ENCODE data around the gene MAPKAPK3.
A peak's percentile ranks its signal among the peaks of the same experiment; 100 is the strongest.

Gene MAPKAPK3

DNA sequence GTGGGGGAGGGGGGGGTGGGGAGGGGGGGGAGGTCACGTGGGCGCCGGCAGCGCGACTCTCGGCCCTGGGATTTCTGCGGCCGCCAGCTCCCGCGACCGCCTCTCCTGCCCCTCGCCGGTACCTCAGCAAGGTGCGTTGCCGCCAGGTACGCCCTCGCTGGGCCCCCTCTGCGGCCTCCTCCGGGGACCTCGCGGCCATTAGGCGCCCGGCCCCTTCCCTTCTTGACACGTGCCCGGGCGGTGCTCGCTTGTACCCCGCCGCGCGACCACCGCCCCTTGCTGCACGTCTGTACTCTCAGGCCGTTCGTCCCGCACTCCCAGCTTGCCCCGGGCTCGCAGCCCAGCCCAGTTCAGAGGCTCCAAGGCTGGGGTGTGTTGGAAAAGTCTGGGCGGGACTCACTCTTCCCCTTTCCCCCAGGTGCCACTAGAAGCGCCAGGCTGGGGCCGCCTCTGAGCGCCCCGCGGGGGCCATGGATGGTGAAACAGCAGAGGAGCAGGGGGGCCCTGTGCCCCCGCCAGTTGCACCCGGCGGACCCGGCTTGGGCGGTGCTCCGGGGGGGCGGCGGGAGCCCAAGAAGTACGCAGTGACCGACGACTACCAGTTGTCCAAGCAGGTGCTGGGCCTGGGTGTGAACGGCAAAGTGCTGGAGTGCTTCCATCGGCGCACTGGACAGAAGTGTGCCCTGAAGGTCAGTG is at the start of gene MAPKAPK3:
MAPKAPK3 (plus strand) TSS at position 56 of the 696 bp plus-strand sequence; CDS start at position 471, 415 bp downstream.
- DNase-seq (ENCODE audit: low read depth) = no peak

DNA sequence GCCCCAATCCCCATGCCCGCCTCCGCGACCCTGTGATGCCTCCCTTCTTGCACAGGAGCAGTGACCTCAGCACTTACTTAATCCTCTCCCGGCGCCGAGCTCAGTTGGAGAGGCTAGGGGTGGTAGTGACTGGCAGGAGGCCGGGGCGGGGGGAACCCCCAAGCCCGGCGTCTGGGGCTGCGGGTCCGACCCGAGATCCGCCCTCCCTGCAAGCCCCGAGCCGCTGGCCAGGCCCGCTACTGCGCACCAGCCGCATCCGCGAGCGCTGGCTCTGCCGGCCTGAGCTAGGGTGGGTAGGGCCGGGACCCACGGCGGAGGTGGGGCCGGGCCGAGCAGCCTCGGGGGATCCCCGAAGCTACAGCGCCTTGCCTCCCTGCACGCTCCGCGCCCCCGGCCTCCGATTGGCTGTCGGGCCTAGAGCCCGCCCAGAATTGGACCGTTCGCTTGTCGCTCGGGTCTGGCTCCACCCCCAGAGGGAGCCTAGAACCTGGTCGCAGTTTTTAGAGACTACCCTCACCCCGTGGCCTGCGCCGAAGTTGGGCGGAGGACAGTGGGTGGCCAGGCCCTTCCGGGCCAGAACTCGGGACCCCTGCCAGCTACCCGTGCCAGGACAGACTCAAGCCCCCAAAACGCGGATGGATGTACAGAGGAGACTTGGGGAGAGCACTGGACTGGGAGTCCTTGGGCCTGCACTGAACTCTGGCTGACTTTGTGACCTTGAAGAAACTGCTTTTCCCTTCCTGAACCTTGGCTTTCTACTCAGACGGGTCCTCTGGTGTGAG is 49.4 kb upstream of the MAPKAPK3 start, which contains the start of gene C3orf18:
C3orf18 (minus strand) TSS at position 362 of the 782 bp plus-strand sequence. CDS start 2,048 bp downstream, outside the sequence.
- peak; percentile 94 for DNase-seq (ENCODE audit: low read depth)

DNA sequence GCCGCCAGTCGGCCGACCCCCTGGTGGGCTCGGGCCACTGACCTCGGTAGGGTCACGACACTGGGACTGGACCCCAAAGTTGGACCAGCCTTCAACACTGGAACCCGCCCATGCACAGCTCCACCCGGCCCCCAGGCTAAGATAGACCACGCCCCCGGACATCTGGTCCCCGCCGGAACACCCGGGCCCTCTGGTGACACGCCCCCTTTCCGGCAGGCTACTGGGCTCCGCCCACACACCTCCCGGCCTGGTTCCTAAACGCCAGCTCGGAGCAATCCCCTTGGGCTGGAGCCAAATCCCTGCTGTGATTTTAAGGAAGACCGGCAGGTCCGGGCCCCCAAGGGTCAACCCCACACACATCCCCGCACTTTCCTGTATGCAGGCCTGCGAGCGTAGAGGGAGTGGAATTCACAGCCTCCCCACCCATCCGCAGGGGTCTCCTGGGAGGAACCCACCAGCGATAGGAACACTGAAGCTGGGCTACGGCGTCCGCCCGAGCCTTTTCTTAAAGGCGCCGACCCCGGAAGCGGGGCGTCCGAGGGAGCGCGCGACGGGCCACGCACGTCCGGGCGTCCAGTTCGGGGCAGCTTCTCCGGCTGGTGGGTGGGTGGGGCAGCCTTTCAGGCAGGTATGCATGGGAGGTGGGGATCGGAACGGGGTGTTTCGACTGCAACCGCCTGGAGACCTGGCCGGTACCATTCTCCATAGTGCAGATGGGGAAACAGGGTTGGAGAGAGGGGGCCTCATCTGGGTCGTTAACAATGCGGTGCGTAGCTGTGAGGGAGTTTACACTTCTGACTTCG is 47.8 kb upstream of the MAPKAPK3 start, which contains the start of gene HEMK1:
HEMK1 (plus strand) TSS at position 576 of the 803 bp plus-strand sequence. CDS start 1,583 bp downstream, outside the sequence.
- peak; percentile 89 for DNase-seq (ENCODE audit: low read depth)

DNA sequence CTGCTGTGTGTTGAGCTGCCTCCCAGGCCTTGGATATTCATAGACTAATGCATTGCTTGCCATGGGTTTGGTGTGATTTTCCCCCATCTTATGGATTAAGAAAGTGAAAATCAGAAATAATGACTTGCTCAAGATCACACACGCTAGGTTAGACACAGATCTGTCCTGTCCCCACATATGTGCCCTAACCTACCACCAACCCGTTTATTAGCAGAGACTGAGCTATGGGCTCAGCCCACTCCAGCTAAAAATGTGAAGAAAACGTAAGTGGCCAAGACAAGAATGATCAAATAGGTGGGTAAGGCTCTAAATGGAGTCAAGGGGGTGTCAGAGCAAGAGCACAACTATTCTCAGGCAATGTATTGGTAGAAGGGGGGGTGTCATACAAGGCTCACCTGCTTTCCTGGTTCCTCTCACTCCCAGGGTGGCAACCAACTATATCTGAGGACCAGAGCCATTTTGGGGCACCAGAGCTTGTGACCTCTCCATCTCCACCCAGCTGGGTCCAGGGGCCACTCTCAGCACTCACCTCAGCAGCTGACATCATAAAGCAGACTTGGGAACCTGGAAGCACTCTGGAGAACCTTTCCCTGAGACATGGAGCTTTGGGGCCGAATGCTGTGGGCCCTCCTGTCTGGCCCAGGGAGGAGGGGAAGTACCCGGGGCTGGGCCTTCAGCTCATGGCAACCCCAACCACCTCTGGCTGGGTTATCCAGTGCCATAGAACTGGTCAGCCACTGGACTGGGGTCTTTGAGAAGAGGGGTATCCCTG is 46.3 kb upstream of the MAPKAPK3 start:
- no peak for DNase-seq (ENCODE audit: low read depth)

DNA sequence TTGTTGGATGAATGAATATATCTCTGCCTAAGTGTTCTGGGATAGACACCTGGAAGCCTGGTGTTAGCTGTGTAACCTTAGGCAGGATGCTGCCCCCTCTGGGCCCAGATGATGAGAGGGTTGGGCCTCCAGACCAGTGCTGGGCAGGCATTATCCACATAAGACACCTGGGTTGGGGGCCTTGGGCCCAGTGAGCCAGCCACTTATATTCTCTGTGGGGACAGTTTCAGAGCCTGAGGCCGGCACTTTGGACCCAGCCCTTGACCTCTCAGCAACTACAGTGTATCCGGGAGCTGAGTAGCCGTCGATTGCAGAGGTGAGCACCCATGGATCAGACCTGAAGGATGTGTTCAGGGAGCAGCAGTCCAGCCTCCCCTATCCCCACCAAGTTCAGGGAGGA is 45.5 kb upstream of the MAPKAPK3 start:
- no peak for DNase-seq (ENCODE audit: low read depth)

DNA sequence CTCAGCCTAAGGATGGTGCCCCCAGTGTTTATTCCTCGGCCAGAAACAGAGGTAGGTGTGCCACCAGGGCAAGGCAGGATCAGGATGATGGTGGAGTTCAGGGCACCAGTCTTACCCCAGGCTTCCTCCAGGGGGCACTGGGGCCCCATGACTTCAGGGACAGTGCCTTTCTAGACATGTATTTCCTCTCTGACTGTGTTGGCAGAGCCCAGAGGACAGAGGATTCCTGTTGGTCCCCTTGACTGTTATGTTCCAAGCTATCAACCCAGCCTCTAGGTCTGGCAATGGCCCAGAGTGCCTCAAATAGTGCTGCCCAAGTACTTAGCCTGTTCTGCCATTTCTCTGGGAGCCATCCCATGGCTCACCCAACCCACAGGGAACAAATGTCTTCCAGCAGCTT is 44.8 kb upstream of the MAPKAPK3 start:
- DNase-seq (ENCODE audit: low read depth) = peak; percentile 79

DNA sequence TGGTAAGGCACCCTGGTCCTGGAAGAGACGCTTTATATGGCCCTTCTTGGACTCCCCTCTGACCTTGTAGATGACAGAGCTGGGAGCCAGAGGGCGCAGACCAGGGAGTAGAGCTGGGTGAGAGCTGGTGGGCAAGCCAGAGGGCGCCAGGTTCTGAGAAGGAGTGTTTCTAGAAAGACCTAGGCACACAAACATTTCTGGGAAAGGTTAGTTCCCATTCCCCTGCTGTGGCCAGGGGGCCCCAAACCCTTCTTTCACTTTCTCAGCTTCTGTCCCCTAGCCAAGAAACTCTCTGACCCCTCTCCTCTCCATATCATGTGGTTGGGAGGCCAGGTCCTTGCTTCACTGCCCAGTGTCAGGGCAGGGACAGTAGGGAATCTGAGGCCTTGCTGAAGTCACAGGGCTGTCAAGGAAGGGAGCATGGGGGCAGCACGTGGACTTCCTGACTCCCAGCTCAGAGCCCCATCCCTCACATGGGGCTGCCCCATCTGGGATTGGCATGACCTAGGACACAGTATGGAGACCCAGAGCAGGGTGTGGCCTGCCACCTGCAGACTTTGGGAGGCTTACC is 44.1 kb upstream of the MAPKAPK3 start:
- no peak for DNase-seq (ENCODE audit: low read depth)

DNA sequence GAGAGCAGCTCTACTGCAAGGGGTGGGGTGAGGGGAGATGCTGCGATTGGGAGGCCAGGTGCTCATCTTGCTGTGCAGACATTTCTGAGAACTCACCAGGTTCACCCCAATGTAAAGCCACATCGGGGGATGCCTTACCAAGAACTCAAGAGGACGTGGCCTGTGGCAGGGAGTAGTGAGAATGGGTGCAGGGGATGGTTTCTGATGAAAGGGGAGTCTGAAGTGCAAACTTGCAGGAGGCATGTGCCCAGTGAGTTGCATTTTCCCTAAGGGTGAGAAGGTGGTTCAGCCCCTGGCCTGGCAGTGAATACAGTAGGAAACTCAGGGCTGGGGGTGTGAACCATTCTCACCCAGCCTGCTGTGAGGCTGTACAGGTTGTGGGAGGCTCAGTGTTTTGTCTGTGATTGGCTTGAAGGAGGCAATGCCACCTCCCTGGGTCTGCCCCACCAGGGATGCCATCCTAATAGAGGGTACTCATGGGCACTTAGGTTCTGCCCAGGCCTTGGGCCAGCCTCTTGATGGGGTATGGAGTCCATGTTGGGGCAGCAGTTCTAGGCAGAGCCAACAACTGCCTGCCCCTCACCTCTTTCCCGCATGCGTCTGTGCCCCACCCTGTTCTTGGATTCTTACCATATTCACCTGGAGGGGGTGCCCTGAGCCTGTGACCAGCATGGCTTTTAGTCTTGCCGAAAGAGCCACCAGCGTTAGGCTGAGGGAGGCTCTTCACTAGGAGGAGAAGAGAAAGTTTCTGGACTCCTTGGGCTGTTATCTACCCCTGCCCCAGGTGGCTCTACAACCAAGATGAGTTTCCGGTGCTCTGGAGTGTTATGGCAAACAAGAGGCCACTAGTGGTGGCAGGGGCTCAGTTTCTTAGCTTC is 43.1 kb upstream of the MAPKAPK3 start:
- DNase-seq (ENCODE audit: low read depth) = peak; percentile 68

DNA sequence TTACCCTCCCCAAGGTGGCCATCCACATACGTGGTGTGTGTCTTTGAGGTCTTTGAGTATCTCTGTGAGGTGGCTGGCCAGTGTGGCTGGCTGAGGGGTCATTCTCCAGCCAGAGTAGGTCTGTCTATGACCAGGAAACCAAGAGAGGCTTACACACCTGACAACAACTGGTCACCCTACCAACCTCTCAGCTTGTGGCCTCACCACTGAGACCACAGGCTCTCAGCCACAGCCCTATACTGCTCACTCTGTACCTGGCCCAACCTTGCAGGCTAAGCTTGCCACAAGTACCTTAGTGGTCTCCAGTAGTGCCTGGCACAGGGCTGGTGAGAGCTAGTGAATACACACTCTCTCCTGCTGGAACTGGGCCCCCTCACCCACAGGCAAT is 42.5 kb upstream of the MAPKAPK3 start:
- DNase-seq (ENCODE audit: low read depth) = no peak

DNA sequence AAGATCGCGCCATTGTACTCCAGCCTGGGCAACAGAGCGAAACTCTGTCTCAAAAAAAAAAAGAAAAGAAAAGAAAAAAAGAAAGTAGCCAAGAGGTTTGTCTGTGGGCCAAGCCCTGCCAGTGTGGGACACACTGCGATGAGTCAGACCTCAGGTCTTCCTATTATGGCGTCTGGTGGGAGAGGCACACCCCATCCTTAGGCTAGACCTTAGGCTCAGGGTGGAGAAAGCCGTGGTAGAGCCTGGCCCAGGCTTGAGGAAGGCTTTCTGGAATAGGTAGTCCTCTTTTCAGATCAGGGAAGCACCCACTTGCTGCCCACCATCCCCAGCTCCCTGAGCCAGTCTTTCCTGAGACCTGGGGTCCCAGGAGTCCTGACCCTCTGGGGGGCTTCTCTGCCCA is 41.6 kb upstream of the MAPKAPK3 start:
- DNase-seq (ENCODE audit: low read depth) = no peak

DNA sequence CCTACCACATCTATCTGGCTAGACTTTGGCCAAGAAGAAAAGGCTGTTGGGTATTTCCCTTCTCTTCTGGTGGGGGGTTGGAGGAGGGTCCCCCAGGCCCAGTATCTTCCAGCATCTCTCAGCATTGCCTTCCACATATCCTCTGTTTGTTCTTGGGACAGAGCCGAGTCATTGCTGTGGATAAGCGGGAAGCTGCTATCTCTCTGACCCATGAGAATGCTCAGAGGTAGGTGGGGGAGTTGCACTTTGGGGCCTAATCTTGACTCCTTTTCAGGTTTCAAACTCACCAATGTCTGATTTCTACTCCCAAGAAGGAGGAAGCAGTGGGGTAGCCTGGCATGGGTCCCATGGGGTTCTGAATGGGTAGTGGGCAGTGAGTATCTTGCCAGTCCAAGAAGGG is 39.6 kb upstream of the MAPKAPK3 start:
- no peak for DNase-seq (ENCODE audit: low read depth)

DNA sequence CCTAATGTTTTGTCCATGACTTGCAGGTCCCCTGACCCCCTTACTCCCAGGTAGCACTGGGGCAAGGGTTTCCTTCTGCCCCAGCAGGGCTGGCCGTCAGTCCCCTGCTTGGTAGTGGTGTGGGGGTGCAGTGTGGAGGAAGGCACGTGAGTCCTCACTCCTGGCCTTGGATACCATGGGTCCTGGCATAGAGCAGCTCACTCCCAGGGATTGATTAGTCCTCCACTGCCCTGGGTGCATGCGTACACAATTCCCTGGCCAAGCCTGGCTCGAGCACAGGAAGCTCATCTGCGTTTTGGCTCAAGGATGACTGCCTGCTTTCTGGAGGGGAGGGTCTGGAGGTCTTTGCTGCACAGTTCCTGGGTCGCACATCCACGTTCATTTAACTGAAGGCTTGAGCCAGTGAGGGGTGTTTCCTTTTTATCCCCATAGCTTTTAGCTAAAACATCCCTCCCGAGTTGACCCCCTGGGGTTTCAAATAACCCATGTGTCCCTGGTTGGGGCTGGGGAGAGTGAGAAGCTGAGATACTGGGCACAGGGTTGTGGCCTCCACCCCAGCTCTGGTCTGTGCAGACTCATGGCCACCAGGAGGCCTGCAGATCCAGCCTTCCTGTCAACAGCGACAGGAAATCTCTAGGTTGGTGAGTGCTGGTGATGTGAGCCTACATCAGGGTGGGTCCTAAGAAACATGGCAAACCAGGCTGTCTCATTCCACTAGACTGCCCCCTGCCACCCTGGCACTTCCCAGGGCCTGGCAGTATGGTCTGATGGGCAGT is 36.1 kb upstream of the MAPKAPK3 start:
- no peak for DNase-seq (ENCODE audit: low read depth)

DNA sequence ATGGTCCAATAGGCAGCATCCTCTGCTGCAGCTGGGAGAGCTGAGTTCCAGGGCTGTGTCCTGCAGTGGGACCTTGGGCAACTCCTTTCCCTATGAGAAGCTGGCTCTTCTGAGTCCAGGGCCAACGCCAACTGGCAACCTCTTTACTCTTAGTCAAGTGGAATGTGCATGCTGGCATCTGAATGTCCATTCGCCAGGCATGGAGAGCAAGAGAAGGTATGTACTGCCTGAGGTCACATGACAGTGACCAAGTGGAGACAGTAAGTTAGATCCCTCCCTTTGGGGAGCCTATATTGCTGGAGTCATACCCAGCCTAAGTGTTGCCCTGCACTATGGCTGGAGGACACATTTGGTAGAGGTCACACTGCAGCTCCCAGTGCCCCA is 35.5 kb upstream of the MAPKAPK3 start:
- DNase-seq (ENCODE audit: low read depth) = no peak

DNA sequence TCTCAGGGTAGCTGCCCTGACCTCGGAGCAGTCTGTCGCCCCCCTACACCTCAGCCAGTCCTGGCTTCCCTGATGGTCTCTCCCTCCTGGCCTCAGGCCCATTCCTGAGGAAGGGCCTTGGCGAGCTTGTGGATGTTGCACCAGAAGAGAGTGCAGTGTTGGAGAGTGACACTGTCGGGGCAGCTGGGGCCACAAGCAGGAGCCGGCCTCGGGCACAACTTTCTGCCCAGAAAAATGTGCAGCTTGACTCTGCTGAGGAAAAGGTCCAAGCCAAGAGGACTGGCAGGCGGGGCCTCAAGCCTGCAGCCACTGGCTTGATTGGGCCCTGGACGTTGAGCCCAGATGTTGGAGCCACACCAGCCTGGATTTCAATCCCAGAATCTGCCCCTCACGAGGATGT is 34.9 kb upstream of the MAPKAPK3 start:
- DNase-seq (ENCODE audit: low read depth) = no peak

DNA sequence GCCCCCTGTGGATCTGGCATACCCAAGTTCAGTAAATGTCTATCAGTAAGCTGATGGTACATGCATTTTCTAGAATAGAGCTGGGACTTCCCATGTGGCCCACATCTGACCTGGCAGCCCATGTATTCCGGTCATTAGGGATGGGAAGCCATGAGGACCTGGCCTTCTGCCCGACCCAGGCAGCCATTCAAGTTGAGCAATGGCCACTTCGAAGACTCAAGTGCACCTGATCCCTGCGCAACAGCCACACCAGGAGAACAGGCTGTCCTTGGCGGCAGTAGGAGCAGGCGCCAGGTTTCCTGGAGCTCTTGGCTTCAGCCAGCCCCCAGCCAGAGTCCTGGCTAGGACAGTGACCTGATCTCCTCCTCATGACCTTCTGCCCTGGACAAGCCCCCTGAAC is 33.1 kb upstream of the MAPKAPK3 start:
- no peak for DNase-seq (ENCODE audit: low read depth)

DNA sequence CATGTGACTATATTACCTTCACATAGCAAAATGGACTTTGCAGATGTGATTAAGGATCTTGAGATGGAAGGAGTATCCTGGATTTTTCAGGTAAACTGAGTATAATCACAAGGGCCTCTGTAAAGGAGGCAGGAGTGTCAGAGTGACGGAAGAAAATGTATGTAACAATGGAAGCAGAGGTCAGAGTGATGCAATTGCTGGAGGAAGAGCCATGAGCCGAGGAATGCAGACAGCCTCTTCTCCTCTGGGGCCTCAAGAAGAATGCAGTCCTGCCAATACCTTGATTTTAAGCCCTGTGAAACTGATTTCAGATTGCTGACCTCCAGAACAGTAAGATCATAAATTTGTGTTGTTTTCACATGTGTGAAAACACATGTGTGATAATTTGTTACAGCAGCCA is 32.6 kb upstream of the MAPKAPK3 start:
- no peak for DNase-seq (ENCODE audit: low read depth)

DNA sequence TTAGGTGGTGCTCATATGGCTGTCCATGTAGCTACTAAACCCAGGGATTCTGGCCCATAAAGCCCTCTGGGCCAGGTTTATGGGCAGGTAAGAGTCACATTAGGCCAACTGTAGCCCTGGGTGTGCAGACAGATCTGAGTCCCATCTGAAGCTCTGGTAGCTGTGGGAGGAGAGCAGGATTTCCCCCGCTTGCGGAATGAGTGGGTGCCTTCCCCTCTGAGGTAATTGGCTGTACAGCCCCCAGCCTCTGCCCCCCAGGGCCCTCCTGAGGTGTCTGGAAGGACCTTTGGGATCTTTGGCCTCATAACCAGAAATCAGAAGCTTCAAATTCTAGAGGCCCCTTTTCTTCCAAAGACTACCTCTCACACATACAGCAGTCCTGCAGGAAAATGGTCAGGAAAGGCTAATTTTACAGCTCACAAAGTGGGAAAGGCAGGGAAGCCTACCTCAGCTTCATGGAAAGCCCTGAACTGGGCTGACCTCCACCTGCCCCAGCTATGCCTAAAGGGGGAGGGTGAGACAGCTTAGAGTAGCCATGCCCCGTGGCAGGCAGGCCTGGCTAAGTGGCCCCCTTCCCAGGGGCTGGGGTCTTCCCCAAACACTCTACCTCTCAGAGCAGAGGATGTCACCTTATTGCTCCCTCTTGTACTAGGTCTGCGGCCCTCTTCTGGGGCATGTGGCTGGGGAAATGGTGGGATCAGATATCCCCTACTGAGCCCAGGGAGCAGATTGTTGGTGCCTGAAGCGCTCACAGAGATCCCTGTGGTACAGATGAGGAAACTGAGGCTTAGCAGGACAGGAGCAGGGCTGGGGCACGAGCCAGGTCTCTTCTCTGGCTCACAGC is 30.8 kb upstream of the MAPKAPK3 start:
- DNase-seq (ENCODE audit: low read depth) = no peak

DNA sequence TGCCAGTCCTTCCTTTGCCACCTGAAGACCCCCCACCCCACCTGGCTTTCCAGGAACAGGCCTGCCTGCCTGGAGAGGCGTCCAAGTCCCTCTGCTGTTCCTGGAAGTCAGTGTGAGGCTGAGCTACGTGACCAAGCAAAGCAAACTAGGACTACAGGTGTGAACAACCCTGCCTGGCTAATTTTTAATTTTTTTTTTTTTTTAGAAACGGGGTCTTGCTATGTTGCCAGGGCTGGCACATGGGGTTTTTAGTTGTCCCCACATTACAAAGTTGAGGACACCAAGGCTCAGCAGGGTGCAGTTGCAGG is 30.2 kb upstream of the MAPKAPK3 start:
- no peak for DNase-seq (ENCODE audit: low read depth)

DNA sequence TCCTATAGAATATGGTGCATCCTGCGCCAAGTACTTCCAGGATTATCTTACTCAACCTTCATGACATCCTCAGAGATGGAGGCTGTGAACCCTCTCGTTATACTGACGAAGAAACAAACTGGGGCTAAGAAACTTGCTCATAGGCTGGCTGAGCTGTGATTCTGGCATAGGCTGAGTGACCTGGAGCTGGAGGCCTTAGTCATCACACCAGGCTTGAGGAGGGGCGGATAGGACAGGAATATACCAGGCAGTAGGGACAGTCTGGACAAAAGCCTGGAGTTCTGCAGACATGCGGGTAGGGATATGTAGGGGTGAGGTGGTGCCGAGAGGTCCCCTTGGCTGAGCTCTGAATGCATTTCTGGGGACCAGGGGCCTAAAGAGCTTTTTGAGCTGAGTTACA is 29.6 kb upstream of the MAPKAPK3 start:
- no peak for DNase-seq (ENCODE audit: low read depth)

Data from activated gamma-delta T cell treated with anti-CD3 and anti-CD28 coated beads, Interleukin-2, amount 50 U/mL, for 16 hours (primary cell).